A549 (cell line): ENCODE measurements around the gene SLC2A14. TPM values are rescaled to one million over a fixed set of nuclear protein-coding genes. Genes with fewer than 3 reads are reported as not detected.
"Not testable (repeated sequence)": the region's sequence is repeated elsewhere in the genome, so short reads cannot be mapped to it uniquely, and the experiment has no call there.

Source experiments
- ATAC-seq, 2 experiments: fragments of 200-7000 bp in 1 of 2; fragments of >200 bp in 1 of 2; cut with Nextera tagmentation in 1 of 2; cut with Tn5 transposase in 1 of 2; 3 replicates each; pipeline versions ENCODE4 v1.8.0 to v1.9.1; 2018 to 2020; ENCODE audit warnings: mild to moderate bottlenecking in 1 of 2, moderate library complexity in 1 of 2
- CTCF ChIA-PET: fragments of 300-600 bp; sonication (Branson Sonifier 250); formaldehyde crosslinking; extraction: SDS; loops from one replicate; lab custom pipeline; 2021; ENCODE audit warnings: antibody characterized with exemption, inconsistent platforms; lab: Yijun Ruan, JAX
- POLR2A ChIA-PET: fragments of 350-600 bp; formaldehyde crosslinking; extraction: SDS; loops from one replicate; lab custom pipeline; 2021; ENCODE audit warnings: antibody characterized with exemption, inconsistent platforms; lab: Yijun Ruan, JAX
- DNase-seq, 2 experiments: peaks; one replicate each; pipeline versions ENCODE4 v3.0.0 to v3.0.0-alpha.2; 2011 to 2016; ENCODE audit warnings: low read depth in 1 of 2, low spot score in 1 of 2
- FAIRE-seq: peaks from 2 replicates; lab custom pipeline; 2011; peaks lifted over from hg19 to GRCh38; lab: Jason Lieb, UNC
- H3K27ac ChIP-seq, 2 experiments: fragments of >200 bp; sonication (Bioruptor Twin); formaldehyde crosslinking; 3 replicates each; pipeline ENCODE4 v1.5.1; 2016 to 2017
- H3K4me1 ChIP-seq: fragments of >200 bp; sonication (Bioruptor Twin); formaldehyde crosslinking; 3 replicates; pipeline ENCODE4 v1.6.1; 2016
- H3K4me2 ChIP-seq: fragments of >200 bp; sonication (Bioruptor Twin); formaldehyde crosslinking; 3 replicates; pipeline ENCODE4 v1.6.1; 2016
- H3K4me3 ChIP-seq: fragments of >200 bp; sonication (Bioruptor Twin); formaldehyde crosslinking; 3 replicates; pipeline ENCODE4 v1.5.1; 2016
- H3K9me3 ChIP-seq: fragments of >200 bp; sonication (Bioruptor Twin); formaldehyde crosslinking; 3 replicates; pipeline ENCODE4 v1.6.1; 2016
- BHLHE40 ChIP-seq: IDR thresholded peaks from 2 replicates; pipeline ENCODE4 v1.6.1; 2012; ENCODE audit warnings: low read depth, low read length, inconsistent platforms
- CEBPB ChIP-seq, 2 experiments: fragments of >200 bp in 1 of 2; sonication (Bioruptor Twin) in 1 of 2; formaldehyde crosslinking in 1 of 2; IDR thresholded peaks; 2 replicates each; pipeline ENCODE4 v1.6.1; 2012 to 2016
- EHMT2 ChIP-seq: fragments of 200-600 bp; sonication (generic); IDR thresholded peaks from 2 replicates; pipeline ENCODE4 v1.6.1; 2016; ENCODE audit warnings: antibody characterized with exemption, low read depth, mild to moderate bottlenecking, moderate library complexity
- HES2 ChIP-seq: fragments of >200 bp; sonication (Bioruptor Twin); formaldehyde crosslinking; IDR thresholded peaks from 2 replicates; pipeline ENCODE4 v1.6.1; 2016
- HEYL ChIP-seq: fragments of 250-450 bp; sonication (Bioruptor Pico); IDR thresholded peaks from 2 replicates; pipeline ENCODE4 v1.8.0; 2021; ENCODE audit warnings: mild to moderate bottlenecking, moderate library complexity
- KDM1A ChIP-seq: fragments of 200-600 bp; sonication (generic); IDR thresholded peaks from 2 replicates; pipeline ENCODE4 v1.6.1; 2016; ENCODE audit warnings: low read depth, mild to moderate bottlenecking
- MAFK ChIP-seq: fragments of 450-650 bp; IDR thresholded peaks from 2 replicates; pipeline ENCODE4 v1.6.1; 2014; ENCODE audit not compliant: partially characterized antibody
- MAX ChIP-seq: IDR thresholded peaks from 2 replicates; pipeline ENCODE4 v1.6.1; 2012
- MAZ ChIP-seq: fragments of 150-350 bp; IDR thresholded peaks from 2 replicates; pipeline ENCODE4 v1.6.1; 2014; ENCODE audit warnings: antibody characterized with exemption, low read depth, low read length, borderline replicate concordance
- MYC ChIP-seq: IDR thresholded peaks from 2 replicates; pipeline ENCODE4 v1.6.1; 2012; ENCODE audit warnings: mild to moderate bottlenecking, inconsistent platforms, low read length, improper control_type of control experiment, borderline replicate concordance
- RCOR1 ChIP-seq: fragments of 150-350 bp; IDR thresholded peaks from 2 replicates; pipeline ENCODE4 v1.6.1; 2014; ENCODE audit warnings: antibody characterized with exemption, low read length, low read depth
- ZNF302 ChIP-seq: fragments of 250-450 bp; sonication (Bioruptor Pico); IDR thresholded peaks from 2 replicates; pipeline ENCODE4 v1.9.0; 2021; ENCODE audit warnings: inconsistent platforms, mild to moderate bottlenecking, moderate library complexity
- WGBS: methylation state at CpG from one replicate; pipeline ENCODE4 v1.1.6; 2017; ENCODE audit errors: missing lambda C conversion rate; 5-methylcytosine and 5-hydroxymethylcytosine counted together
- polyA plus RNA-seq, 4 experiments: library from polyadenylated mRNA; depleted of rRNA in 3 of 4; stranded (reverse); fragments of >200 nt; fragmentation: RNase III in 1 of 4; extraction: RNeasy Plus Mini Kit Qiagen cat#74134 plus additional on column Dnase treatment in 1 of 4; gene quantifications; 2 replicates in 3 of 4; 3 replicates in 1 of 4; pipeline ENCODE4 v1.2.3, GENCODE V29; 2011 to 2017
- TF ChIP-seq, protein P1 (sequence below): IDR thresholded peaks from 2 replicates; pipeline ENCODE4 v1.6.1; 2012; ENCODE audit warnings: low read depth, borderline replicate concordance
- TF ChIP-seq, protein P2 (sequence below): fragments of 200-600 bp; sonication (generic); IDR thresholded peaks from 2 replicates; pipeline ENCODE4 v1.6.1; 2016; ENCODE audit warnings: antibody characterized with exemption, mild to moderate bottlenecking, moderate library complexity

The SLC2A14 gene
- polyA plus RNA-seq, 2 of the 4 experiments (the other 2 are of a cell fraction), result 0.25 to 0.68 TPM

DNA sequence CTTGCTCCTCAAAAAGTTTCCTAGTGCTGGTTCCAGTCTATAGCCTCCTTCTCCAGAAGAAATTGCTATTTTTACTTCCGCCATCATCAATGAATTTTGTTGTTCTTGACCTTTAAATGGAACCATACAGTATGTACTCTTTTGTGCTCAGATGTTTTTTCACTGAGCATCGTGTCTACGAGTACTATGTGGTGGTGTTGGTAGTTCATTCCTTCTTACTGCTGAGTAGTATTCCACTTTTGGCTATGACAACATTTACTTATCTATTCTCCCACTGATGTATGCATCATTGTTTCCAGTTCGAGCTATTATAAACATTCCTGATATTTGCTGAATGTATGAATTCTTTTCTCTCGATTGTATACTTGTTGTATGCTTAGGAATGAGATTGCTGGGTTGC, 28.6 kb downstream of the SLC2A14 start:
- 40% methylated on average over 5 of the region's 5 CpGs for WGBS
- FAIRE-seq (no peak), ATAC-seq (no peak), DNase-seq (no peak)
- ChIA-PET POLR2A (no interaction called here), CTCF (interaction anchor here (1.0 kb wide), 1 partner anchor 12 kb away, joined by 3 read pairs; no protein-coding TSS in a partner anchor)
- Histone ChIP-seq H3K4me2 (no peak overlapping the region), H3K4me3 (no peak overlapping the region), H3K27ac (no peak overlapping the region), H3K4me1 (no peaks in the 10 kb centered on the region), H3K9me3 (no peaks in the 10 kb centered on the region)
- no peak for TF ChIP-seq MAZ
- no peak for TF ChIP-seq MAX
- TF ChIP-seq, protein P1, sequence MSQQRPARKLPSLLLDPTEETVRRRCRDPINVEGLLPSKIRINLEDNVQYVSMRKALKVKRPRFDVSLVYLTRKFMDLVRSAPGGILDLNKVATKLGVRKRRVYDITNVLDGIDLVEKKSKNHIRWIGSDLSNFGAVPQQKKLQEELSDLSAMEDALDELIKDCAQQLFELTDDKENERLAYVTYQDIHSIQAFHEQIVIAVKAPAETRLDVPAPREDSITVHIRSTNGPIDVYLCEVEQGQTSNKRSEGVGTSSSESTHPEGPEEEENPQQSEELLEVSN, result no peak
- TF ChIP-seq MYC, result no peak
- TF ChIP-seq EHMT2, result no peak
- TF ChIP-seq, protein P2, sequence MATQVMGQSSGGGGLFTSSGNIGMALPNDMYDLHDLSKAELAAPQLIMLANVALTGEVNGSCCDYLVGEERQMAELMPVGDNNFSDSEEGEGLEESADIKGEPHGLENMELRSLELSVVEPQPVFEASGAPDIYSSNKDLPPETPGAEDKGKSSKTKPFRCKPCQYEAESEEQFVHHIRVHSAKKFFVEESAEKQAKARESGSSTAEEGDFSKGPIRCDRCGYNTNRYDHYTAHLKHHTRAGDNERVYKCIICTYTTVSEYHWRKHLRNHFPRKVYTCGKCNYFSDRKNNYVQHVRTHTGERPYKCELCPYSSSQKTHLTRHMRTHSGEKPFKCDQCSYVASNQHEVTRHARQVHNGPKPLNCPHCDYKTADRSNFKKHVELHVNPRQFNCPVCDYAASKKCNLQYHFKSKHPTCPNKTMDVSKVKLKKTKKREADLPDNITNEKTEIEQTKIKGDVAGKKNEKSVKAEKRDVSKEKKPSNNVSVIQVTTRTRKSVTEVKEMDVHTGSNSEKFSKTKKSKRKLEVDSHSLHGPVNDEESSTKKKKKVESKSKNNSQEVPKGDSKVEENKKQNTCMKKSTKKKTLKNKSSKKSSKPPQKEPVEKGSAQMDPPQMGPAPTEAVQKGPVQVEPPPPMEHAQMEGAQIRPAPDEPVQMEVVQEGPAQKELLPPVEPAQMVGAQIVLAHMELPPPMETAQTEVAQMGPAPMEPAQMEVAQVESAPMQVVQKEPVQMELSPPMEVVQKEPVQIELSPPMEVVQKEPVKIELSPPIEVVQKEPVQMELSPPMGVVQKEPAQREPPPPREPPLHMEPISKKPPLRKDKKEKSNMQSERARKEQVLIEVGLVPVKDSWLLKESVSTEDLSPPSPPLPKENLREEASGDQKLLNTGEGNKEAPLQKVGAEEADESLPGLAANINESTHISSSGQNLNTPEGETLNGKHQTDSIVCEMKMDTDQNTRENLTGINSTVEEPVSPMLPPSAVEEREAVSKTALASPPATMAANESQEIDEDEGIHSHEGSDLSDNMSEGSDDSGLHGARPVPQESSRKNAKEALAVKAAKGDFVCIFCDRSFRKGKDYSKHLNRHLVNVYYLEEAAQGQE, result no peak
- TF ChIP-seq RCOR1, result no peak
- TF ChIP-seq BHLHE40, result no peak
- no peak for TF ChIP-seq HES2
- TF ChIP-seq KDM1A, result no peak
- TF ChIP-seq HEYL (CRISPR knock-in tag), result no peak
- TF ChIP-seq ZNF302, result no peak
- TF ChIP-seq MAFK, result no peak
- no peak for TF ChIP-seq CEBPB (IDR thresholded peaks at IDR 0.05)

DNA sequence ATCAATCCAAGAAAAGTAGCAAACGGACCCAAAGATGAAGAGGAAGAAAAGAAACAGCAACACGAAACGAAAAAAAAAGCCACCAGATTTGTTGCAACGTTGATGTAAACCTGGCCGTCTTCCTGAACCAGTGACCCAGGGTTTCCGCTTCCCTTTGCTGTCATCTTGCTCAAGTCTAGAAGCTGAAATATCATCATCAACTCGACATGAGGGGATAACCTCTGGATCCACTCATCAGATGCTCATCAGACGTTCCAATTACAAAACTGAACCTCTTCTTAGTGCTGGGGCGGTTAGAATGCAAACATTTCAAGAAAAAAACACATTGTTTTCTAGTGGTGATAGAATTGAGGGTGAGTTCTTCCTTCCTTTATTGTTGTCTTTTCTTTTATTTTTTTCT, 29.1 kb downstream of the SLC2A14 start:
- H3K4me2 ChIP-seq, H3K9me3 ChIP-seq, FAIRE-seq, DNase-seq, H3K4me3 ChIP-seq, POLR2A ChIA-PET, H3K27ac ChIP-seq, ATAC-seq, H3K4me1 ChIP-seq: not testable (repeated sequence)
- 62% methylated on average over 3 of the region's 9 CpGs for WGBS
- CTCF ChIA-PET, result interaction anchor here (1.0 kb wide), 1 partner anchor 11 kb away, joined by 3 read pairs; no protein-coding TSS in a partner anchor

GRCh38 chr12:7843149-7843548, 29.6 kb downstream of the SLC2A14 start:
- H3K9me3 ChIP-seq, H3K4me1 ChIP-seq, CTCF ChIA-PET, H3K4me2 ChIP-seq, POLR2A ChIA-PET, H3K27ac ChIP-seq, FAIRE-seq, ATAC-seq, H3K4me3 ChIP-seq, DNase-seq: not testable (repeated sequence)
- WGBS, result 83% methylated on average over 6 of the region's 8 CpGs

DNA sequence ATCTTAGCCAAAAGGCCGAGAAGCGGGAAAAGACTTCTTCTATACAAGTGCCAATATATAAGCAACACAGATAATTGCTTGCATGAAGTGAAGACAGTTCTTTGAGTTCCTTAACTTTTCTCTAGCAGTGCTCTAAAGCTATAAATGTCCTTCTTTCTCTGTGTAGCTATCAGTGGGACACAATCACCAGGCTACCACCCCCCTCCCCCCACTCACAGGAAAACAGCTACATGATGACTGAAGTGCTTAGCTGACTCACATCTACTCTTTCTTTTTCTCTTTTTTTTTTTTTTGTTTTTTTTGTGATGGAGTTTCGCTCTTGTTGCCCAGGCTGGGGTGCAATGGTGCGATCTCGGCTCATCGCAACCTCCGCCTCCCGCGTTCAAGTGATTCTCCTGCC, 30.3 kb downstream of the SLC2A14 start:
- ATAC-seq, H3K27ac ChIP-seq, H3K4me3 ChIP-seq, H3K4me2 ChIP-seq, H3K9me3 ChIP-seq, DNase-seq, POLR2A ChIA-PET, FAIRE-seq, H3K4me1 ChIP-seq: not testable (repeated sequence)
- WGBS, result 88% methylated on average over 9 of the region's 9 CpGs
- CTCF ChIA-PET, result interaction anchor here (0.8 to 1.6 kb wide), 2 partner anchors 10 to 17 kb away, joined by 3 read pairs; no protein-coding TSS in a partner anchor

DNA sequence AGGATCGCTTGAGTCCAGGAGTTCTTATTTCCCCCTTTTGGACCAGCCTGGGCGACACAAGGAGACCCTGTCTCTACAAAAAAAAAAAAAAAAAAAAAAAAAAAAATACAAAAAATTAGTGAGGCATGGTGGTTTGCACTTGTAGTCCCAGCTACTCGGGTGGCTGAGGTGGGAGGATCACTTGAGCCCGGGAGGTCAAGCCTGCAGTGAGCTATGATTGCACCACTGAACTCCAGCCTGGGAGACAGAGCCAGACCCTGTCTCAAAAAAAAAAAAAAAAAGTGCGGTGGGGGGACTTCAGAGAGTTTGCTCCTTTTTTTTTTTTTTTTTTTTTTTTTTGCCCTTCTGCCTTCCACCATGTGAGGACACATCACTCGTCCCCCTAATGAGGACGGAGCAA, 32.9 kb downstream of the SLC2A14 start:
- POLR2A ChIA-PET, result not testable (repeated sequence)

GRCh38 chr12:7839226-7839625, 33.5 kb downstream of the SLC2A14 start:
- FAIRE-seq, H3K27ac ChIP-seq, POLR2A ChIA-PET, H3K4me1 ChIP-seq, H3K4me3 ChIP-seq, CTCF ChIA-PET, DNase-seq, ATAC-seq, H3K4me2 ChIP-seq, H3K9me3 ChIP-seq: not testable (repeated sequence)
- WGBS, result 71% methylated on average over 9 of the region's 10 CpGs

More for the DNA sequence above, 32.9 kb downstream of the SLC2A14 start:
- FAIRE-seq, H3K4me1 ChIP-seq, CTCF ChIA-PET, ATAC-seq, H3K4me2 ChIP-seq, H3K9me3 ChIP-seq, DNase-seq, H3K4me3 ChIP-seq, H3K27ac ChIP-seq: not testable (repeated sequence)
- 39% methylated on average over 7 of the region's 7 CpGs for WGBS
